K562 (cell line): ENCODE results near the gene TRIM26. TPM values are rescaled to one million over a fixed set of nuclear protein-coding genes. Genes with fewer than 3 reads are reported as not detected.

Experiments used
- GATAD2B ChIP-seq: fragments of 450-650 bp; IDR thresholded peaks from 2 replicates; pipeline ENCODE4 v1.6.1; 2017; ENCODE audit warnings: mild to moderate bottlenecking, borderline replicate concordance
- MYBL2 ChIP-seq, 2 experiments: fragments of 450-650 bp in 1 of 2; sonication (generic) in 1 of 2; formaldehyde crosslinking in 1 of 2; IDR thresholded peaks; 2 replicates each; pipeline versions ENCODE4 v1.6.1 to v1.8.1; 2017 to 2022; ENCODE audit warnings: borderline replicate concordance in 1 of 2, inconsistent platforms in 1 of 2, low read depth in 1 of 2, mild to moderate bottlenecking in 1 of 2, missing genetic modification reagents in 1 of 2, moderate library complexity in 1 of 2
- polyA plus RNA-seq, 8 experiments: library from polyadenylated mRNA; depleted of rRNA in 4 of 8; stranded (reverse) in 5 of 8; unstranded in 3 of 8; fragments of >200 nt; fragmentation: Nextera tagmentation in 2 of 8; fragmentation: Illumina TruSeq in 1 of 8; extraction: Ambion mirVana in 2 of 8; extraction: Trizol in 1 of 8; gene quantifications; 2 replicates each; pipeline versions ENCODE4 v1.2.1 to v1.2.3, GENCODE V29; 2011 to 2014; ENCODE audit warnings: inconsistent platforms in 1 of 8, missing spikeins in 1 of 8
- total RNA-seq, 7 experiments: library from RNA; depleted of rRNA in 6 of 7; stranded (reverse); fragments of >200 nt in 6 of 7; fragmentation: Illumina TruSeq in 2 of 7; extraction: Trizol in 2 of 7; gene quantifications; 2 replicates each; pipeline versions ENCODE4 v1.2.1 to v1.2.3, GENCODE V29; 2011 to 2021; ENCODE audit warnings: low replicate concordance in 1 of 7
- TF ChIP-seq, protein P1 (sequence below): fragments of 450-650 bp; IDR thresholded peaks from 2 replicates; pipeline ENCODE4 v1.6.1; 2017; ENCODE audit warnings: antibody characterized with exemption, mild to moderate bottlenecking

The TRIM26 gene
- total and polyA plus RNA-seq, 9 of the 15 experiments (the other 6 are each of a cell fraction or from before 2014, with no cell fraction given): 0.80 to 5.0 (median 2.8) TPM

- TF ChIP-seq MYBL2 (IDR thresholded peaks at IDR 0.05; ENCODE audit: low read depth) (no peak), MYBL2 (CRISPR knock-in tag; IDR thresholded peaks at IDR 0.05; ENCODE audit: borderline replicate concordance) (no peak), GATAD2B (no peak)
- TF ChIP-seq, protein P1, sequence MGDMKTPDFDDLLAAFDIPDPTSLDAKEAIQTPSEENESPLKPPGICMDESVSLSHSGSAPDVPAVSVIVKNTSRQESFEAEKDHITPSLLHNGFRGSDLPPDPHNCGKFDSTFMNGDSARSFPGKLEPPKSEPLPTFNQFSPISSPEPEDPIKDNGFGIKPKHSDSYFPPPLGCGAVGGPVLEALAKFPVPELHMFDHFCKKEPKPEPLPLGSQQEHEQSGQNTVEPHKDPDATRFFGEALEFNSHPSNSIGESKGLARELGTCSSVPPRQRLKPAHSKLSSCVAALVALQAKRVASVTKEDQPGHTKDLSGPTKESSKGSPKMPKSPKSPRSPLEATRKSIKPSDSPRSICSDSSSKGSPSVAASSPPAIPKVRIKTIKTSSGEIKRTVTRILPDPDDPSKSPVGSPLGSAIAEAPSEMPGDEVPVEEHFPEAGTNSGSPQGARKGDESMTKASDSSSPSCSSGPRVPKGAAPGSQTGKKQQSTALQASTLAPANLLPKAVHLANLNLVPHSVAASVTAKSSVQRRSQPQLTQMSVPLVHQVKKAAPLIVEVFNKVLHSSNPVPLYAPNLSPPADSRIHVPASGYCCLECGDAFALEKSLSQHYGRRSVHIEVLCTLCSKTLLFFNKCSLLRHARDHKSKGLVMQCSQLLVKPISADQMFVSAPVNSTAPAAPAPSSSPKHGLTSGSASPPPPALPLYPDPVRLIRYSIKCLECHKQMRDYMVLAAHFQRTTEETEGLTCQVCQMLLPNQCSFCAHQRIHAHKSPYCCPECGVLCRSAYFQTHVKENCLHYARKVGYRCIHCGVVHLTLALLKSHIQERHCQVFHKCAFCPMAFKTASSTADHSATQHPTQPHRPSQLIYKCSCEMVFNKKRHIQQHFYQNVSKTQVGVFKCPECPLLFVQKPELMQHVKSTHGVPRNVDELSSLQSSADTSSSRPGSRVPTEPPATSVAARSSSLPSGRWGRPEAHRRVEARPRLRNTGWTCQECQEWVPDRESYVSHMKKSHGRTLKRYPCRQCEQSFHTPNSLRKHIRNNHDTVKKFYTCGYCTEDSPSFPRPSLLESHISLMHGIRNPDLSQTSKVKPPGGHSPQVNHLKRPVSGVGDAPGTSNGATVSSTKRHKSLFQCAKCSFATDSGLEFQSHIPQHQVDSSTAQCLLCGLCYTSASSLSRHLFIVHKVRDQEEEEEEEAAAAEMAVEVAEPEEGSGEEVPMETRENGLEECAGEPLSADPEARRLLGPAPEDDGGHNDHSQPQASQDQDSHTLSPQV: no peak
Observed at GRCh38 chr6:30207619-30208295, 5.4 kb downstream of the TRIM26 start (continued).
